GM12873 (cell line): ENCODE measurements around the gene TCF4.

Experiments
- TF ChIP-seq, protein P1 (sequence below): IDR thresholded peaks from 2 replicates; pipeline ENCODE4 v1.5.1; 2012; ENCODE audit warnings: low read depth, mild to moderate bottlenecking, moderate library complexity, low read length, control low read depth; ENCODE audit not compliant: insufficient read depth; ENCODE audit errors: missing control alignments

TCF4 gene

DNA sequence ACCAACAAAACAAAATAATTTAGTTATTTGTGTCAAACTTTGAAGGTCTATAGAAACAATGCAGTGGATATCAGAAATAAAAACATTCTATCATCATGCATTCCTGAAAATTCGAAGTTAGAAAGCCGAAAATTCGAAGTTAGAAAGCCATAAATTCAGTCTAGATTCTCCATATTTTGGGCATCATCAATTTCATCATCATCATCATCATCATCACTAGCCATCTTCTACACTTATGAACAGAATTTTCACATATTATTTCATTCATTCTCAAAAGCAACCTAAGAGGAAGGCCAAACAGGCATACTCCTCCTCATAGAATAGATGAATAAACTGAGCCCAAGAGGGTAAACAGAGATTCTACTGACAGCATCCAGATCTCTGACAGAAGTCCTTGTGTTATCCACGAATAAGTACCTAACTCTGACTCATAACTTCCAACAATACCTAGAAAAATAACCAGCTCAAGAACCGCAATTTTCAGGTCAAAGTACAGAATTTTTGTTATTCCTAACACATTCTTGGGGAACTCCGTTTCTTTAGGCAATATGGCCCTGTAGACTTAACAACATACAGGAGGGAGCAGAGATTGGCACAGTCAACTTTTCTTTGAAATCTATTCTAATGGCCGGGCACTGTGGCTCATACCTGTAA is 84.7 kb downstream of the TCF4 start:
- TF ChIP-seq, protein P1, sequence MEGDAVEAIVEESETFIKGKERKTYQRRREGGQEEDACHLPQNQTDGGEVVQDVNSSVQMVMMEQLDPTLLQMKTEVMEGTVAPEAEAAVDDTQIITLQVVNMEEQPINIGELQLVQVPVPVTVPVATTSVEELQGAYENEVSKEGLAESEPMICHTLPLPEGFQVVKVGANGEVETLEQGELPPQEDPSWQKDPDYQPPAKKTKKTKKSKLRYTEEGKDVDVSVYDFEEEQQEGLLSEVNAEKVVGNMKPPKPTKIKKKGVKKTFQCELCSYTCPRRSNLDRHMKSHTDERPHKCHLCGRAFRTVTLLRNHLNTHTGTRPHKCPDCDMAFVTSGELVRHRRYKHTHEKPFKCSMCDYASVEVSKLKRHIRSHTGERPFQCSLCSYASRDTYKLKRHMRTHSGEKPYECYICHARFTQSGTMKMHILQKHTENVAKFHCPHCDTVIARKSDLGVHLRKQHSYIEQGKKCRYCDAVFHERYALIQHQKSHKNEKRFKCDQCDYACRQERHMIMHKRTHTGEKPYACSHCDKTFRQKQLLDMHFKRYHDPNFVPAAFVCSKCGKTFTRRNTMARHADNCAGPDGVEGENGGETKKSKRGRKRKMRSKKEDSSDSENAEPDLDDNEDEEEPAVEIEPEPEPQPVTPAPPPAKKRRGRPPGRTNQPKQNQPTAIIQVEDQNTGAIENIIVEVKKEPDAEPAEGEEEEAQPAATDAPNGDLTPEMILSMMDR: no peak

GRCh38 chr18:55501982-55502710 is 85.8 kb downstream of the TCF4 start:
- TF ChIP-seq, protein P1: no peak

GRCh38 chr18:55501579-55501978 is 86.4 kb downstream of the TCF4 start:
- TF ChIP-seq, protein P1: no peak

DNA sequence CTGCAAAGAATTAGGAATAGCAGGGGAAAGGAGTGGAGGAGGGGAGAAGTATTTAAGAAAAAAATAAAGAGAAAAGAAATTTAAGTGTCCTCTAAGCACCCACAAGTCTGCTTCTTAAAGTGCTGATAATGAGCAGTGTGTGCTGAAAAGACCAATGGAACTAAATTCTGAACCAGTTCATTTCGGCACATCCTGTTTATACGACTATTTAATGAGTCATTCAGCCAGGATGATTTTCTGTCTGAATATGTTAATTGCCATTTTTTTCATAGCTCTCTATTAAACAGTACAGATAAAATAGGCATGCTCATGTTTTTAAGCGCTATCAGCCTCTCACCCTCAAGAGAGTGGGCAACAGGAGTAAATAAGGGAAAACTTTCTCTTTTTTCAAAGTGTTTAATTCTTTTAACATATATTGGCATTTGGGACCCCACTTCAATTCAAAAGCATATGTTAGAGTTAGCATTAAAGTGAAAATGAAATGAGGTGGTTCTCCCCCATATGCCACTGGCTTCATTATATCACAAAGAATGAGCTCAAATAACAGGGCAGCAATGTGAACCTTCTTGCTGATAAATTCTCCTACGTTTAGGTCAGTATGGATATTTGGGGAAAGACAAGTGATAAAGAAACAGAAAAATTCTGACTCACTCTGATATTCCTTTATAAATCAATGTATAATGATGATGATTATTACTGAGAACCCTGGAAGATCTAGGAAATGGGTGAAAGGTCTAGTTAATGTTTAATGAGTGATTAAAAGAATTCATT is 87.5 kb downstream of the TCF4 start:
- TF ChIP-seq, protein P1: no peak

DNA sequence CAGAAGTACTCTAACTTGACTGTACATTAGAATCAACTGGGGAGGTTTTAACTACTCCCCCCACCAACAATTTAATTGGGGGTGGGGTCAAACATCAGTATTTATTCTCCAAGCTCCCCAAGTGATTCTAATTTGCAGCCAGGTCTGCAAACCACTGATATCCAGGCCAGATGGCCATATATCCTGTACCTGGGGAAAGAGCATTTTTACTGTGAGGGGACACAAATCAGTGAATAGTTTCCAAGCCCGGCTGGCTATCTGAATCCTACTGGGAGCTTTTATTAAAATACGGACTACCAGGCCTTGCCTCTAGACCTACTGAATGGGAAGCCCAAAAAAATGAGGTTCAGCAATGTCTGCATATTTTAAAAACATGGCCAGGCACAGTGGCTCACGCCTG is 88.5 kb downstream of the TCF4 start:
- TF ChIP-seq, protein P1: no peak

- TF ChIP-seq, protein P1: no peak
Measured at GRCh38 chr18:55497825-55498403, 90.1 kb downstream of the TCF4 start.

- TF ChIP-seq, protein P1: no peak
Measured at GRCh38 chr18:55494899-55495298, 93.1 kb downstream of the TCF4 start.
